DMS114 treated with DMSO at 0.1 percent for 48 hours (cell line): ENCODE results near the gene POLR2C.

Experiments
- DNase-seq: peaks from one replicate; lab custom pipeline; 2025; ENCODE audit not compliant: unreplicated experiment; lab: John Stamatoyannopoulos, UW

Gene POLR2C

GRCh38 chr16:57500578-57501111, 38.2 kb downstream of the POLR2C start:
- no peak for DNase-seq

GRCh38 chr16:57501492-57501891, 39.0 kb downstream of the POLR2C start:
- DNase-seq, result no peak

- DNase-seq, result no peak
These were observed 39.7 kb downstream of the POLR2C start for GRCh38 chr16:57502048-57502775.

- no peak for DNase-seq
These were observed 40.9 kb downstream of the POLR2C start for GRCh38 chr16:57503366-57503765.

- DNase-seq, result no peak
These were observed 41.5 kb downstream of the POLR2C start for GRCh38 chr16:57504001-57504400.

- no peak for DNase-seq
These were observed 42.0 kb downstream of the POLR2C start for GRCh38 chr16:57504491-57504890.

- no peak for DNase-seq
These were observed 42.7 kb downstream of the POLR2C start for GRCh38 chr16:57505169-57505568.

GRCh38 chr16:57507136-57508034, 44.9 kb downstream of the POLR2C start:
- no peak for DNase-seq

GRCh38 chr16:57508035-57508425, 45.6 kb downstream of the POLR2C start:
- DNase-seq, result no peak

- DNase-seq, result no peak
These were observed 46.9 kb downstream of the POLR2C start for GRCh38 chr16:57509231-57509923.

- DNase-seq, result no peak
These were observed 47.8 kb downstream of the POLR2C start for GRCh38 chr16:57510016-57510871.

GRCh38 chr16:57512296-57513001, 50.0 kb downstream of the POLR2C start:
- no peak for DNase-seq

GRCh38 chr16:57513371-57514102, 51.1 kb downstream of the POLR2C start:
- no peak for DNase-seq

- no peak for DNase-seq
These were observed 51.9 kb downstream of the POLR2C start for GRCh38 chr16:57514371-57514770.

GRCh38 chr16:57514791-57515600, 52.5 kb downstream of the POLR2C start:
- DNase-seq, result no peak

GRCh38 chr16:57516176-57516725, 53.8 kb downstream of the POLR2C start:
- no peak for DNase-seq

GRCh38 chr16:57516773-57517172, 54.3 kb downstream of the POLR2C start:
- no peak for DNase-seq
